ENCODE measurements around the gene TBX5. TPM values are rescaled to one million over a fixed set of nuclear protein-coding genes. Genes with fewer than 3 reads are reported as not detected.

TBX5 gene
- total and polyA plus RNA-seq, 2 donors (not counting 1 experiment from before 2014, with no cell fraction given), result 16.8 to 19.4 TPM

DNA sequence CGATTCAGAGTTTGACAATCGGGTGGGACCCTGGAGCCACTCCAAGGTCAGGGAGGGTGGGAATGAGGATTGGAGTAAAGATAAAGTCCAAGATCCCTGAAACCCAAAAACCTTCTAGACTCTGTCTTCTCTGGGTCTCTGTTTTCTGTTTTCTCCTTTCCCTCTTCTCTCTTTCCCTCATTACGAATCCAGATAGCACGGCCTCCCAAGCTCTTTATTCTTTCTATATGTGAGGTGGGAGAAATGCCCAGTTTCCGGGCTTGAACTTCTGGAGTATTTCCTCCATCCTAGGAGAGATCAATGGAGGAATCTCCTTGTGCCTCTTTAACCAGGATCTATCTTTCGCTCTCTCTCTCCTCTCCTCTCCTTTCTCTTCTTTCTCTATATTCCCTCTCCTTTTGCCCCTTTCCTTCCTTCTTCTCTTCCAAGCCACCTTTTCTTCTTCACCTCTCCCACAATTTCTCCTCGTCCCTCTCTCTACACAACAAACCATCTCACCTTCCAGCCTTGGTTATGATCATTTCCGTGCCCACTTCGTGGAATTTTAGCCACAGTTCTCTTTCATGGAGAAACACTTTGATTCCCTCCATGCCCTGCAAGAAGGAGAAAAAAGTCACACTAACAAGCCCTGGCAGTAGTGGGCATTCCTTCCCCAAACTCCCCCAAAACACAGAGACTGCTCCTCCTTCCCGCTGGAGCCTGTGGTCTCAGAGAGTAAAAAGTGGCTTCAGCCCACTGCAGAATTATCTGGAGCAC lies 4.4 kb downstream of the TBX5 start:
- no peaks in the 10 kb centered on the region for H4K20me1 ChIP-seq (ENCODE audit: control insufficient read depth, extremely low read depth, insufficient read depth, low read length)
- peaks cover 9% of the 10 kb centered on the region for H3K36me3 ChIP-seq (ENCODE audit: control insufficient read depth, insufficient read depth, low read length)
- H3K27ac ChIP-seq (ENCODE audit: insufficient read depth, low read length), result peak overlapping the region; percentile 90
- peak in 1 of 2 donors; percentile 80 for DNase-seq (ENCODE audit: low read depth in 2 of 2)
- H3K27me3 ChIP-seq (ENCODE audit: control insufficient read depth, insufficient read depth, low read length), result no peaks in the 10 kb centered on the region
- peak overlapping the region; percentile 38 to 86 (median 73) for H3K4me3 ChIP-seq (replicated peaks in 1 of 4; ENCODE audit: control extremely low read depth in 1 of 4, insufficient read depth in 1 of 4, low read depth in 3 of 4, low read length in 4 of 4)
- TF ChIP-seq, protein P1, sequence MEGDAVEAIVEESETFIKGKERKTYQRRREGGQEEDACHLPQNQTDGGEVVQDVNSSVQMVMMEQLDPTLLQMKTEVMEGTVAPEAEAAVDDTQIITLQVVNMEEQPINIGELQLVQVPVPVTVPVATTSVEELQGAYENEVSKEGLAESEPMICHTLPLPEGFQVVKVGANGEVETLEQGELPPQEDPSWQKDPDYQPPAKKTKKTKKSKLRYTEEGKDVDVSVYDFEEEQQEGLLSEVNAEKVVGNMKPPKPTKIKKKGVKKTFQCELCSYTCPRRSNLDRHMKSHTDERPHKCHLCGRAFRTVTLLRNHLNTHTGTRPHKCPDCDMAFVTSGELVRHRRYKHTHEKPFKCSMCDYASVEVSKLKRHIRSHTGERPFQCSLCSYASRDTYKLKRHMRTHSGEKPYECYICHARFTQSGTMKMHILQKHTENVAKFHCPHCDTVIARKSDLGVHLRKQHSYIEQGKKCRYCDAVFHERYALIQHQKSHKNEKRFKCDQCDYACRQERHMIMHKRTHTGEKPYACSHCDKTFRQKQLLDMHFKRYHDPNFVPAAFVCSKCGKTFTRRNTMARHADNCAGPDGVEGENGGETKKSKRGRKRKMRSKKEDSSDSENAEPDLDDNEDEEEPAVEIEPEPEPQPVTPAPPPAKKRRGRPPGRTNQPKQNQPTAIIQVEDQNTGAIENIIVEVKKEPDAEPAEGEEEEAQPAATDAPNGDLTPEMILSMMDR (conservative IDR thresholded peaks at IDR 0.05 in 1 of 2, IDR thresholded peaks at IDR 0.05 in 1 of 2; ENCODE audit: low read depth in 1 of 2, low read length in 2 of 2), result no peak
- TF ChIP-seq EZH2 (IDR thresholded peaks at IDR 0.05; ENCODE audit: low read length, missing control alignments), result no peak
- peak overlapping the region; percentile 96 for H3K4me2 ChIP-seq (ENCODE audit: extremely low read depth, insufficient read depth, low read length)
- peaks cover 98% of the 10 kb centered on the region for H3K79me2 ChIP-seq (ENCODE audit: control insufficient read depth, insufficient read depth, low read length)
- H2AFZ ChIP-seq (ENCODE audit: low read length), result no peak overlapping the region
- H3K9ac ChIP-seq (ENCODE audit: insufficient read depth, low read length), result peak overlapping the region; percentile 24
- H3K4me1 ChIP-seq (ENCODE audit: control insufficient read depth, extremely low read depth, insufficient read depth, low read length), result peaks cover 19% of the 10 kb centered on the region
- no peaks in the 10 kb centered on the region for H3K9me3 ChIP-seq (ENCODE audit: control insufficient read depth, insufficient read depth, low read depth, low read length)

DNA sequence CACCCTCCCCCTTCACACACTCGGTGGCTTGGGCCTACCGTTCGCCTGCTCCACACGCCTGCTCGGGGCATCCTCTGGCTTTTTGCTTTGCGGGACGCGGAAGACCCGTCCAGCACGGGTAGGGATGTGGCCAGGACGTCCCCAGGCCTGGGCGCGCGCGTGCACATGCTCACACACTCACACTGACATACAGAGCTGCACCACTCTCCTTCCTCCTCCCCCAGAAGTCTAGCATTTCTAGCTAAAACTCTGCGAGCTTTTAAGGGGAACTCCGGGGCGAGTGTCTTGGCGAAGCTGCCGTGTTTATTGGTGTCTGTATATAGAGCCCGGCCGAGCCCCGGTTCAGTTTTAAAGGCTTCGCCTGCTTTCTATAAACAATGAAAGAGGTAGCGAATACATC lies 5.0 kb downstream of the TBX5 start:
- Histone ChIP-seq H3K9ac (ENCODE audit: insufficient read depth, low read length) (peak overlapping the region; percentile 70), H4K20me1 (ENCODE audit: control insufficient read depth, extremely low read depth, insufficient read depth, low read length) (no peaks in the 10 kb centered on the region), H3K27ac (ENCODE audit: insufficient read depth, low read length) (peak overlapping the region; percentile 90), H3K27me3 (ENCODE audit: control insufficient read depth, insufficient read depth, low read length) (no peaks in the 10 kb centered on the region), H3K79me2 (ENCODE audit: control insufficient read depth, insufficient read depth, low read length) (peaks cover 97% of the 10 kb centered on the region), H3K36me3 (ENCODE audit: control insufficient read depth, insufficient read depth, low read length) (peaks cover 9% of the 10 kb centered on the region), H3K4me2 (ENCODE audit: extremely low read depth, insufficient read depth, low read length) (peak overlapping the region; percentile 96), H3K4me3 (replicated peaks in 1 of 4; ENCODE audit: control extremely low read depth in 1 of 4, insufficient read depth in 1 of 4, low read depth in 3 of 4, low read length in 4 of 4) (peak overlapping the region; percentile 50 to 86 (median 73)), H3K9me3 (ENCODE audit: control insufficient read depth, insufficient read depth, low read depth, low read length) (no peaks in the 10 kb centered on the region), H3K4me1 (ENCODE audit: control insufficient read depth, extremely low read depth, insufficient read depth, low read length) (peaks cover 20% of the 10 kb centered on the region), H2AFZ (ENCODE audit: low read length) (no peak overlapping the region)
- DNase-seq (ENCODE audit: low read depth in 2 of 2), result peak in 1 of 2 donors; percentile 94
- TF ChIP-seq EZH2 (IDR thresholded peaks at IDR 0.05; ENCODE audit: low read length, missing control alignments), result no peak
- TF ChIP-seq, protein P1 (conservative IDR thresholded peaks at IDR 0.05 in 1 of 2, IDR thresholded peaks at IDR 0.05 in 1 of 2; ENCODE audit: low read depth in 1 of 2, low read length in 2 of 2), result no peak

DNA sequence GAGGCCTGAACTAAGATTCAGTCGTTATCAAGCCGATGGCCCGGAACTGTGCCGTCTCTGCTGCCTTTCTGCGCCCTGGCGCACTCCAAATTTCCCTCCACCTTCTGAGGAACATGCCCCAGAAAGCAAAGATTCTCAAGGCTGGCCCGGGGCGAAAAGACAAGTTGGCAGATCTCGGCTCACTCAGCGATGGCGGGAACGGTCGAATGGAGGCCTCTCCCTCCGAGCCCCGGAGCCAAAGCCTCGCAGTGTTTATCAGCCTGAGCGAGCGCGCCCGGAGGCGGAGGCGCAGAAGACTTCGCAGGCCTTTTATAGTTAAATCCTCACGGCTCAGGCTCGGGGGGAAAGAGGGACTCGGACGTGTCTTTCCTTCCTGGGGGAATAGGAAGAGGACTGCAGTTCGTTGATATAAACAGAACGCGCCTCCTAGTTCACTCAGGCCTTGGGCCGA lies 5.6 kb downstream of the TBX5 start:
- no peak for TF ChIP-seq EZH2 (IDR thresholded peaks at IDR 0.05; ENCODE audit: low read length, missing control alignments)
- TF ChIP-seq, protein P1 (conservative IDR thresholded peaks at IDR 0.05 in 1 of 2, IDR thresholded peaks at IDR 0.05 in 1 of 2; ENCODE audit: low read depth in 1 of 2, low read length in 2 of 2), result no peak
- no peaks in the 10 kb centered on the region for H4K20me1 ChIP-seq (ENCODE audit: control insufficient read depth, extremely low read depth, insufficient read depth, low read length)
- no peaks in the 10 kb centered on the region for H3K27me3 ChIP-seq (ENCODE audit: control insufficient read depth, insufficient read depth, low read length)
- peak overlapping the region; percentile 90 for H3K27ac ChIP-seq (ENCODE audit: insufficient read depth, low read length)
- peaks cover 10% of the 10 kb centered on the region for H3K36me3 ChIP-seq (ENCODE audit: control insufficient read depth, insufficient read depth, low read length)
- H3K4me3 ChIP-seq (replicated peaks in 1 of 4; ENCODE audit: control extremely low read depth in 1 of 4, insufficient read depth in 1 of 4, low read depth in 3 of 4, low read length in 4 of 4), result peak overlapping the region; percentile 34 to 86 (median 63)
- no peak overlapping the region for H2AFZ ChIP-seq (ENCODE audit: low read length)
- no peaks in the 10 kb centered on the region for H3K9me3 ChIP-seq (ENCODE audit: control insufficient read depth, insufficient read depth, low read depth, low read length)
- H3K9ac ChIP-seq (ENCODE audit: insufficient read depth, low read length), result peak overlapping the region; percentile 70
- H3K4me2 ChIP-seq (ENCODE audit: extremely low read depth, insufficient read depth, low read length), result peak overlapping the region; percentile 93
- DNase-seq (ENCODE audit: low read depth in 2 of 2), result no peak
- H3K79me2 ChIP-seq (ENCODE audit: control insufficient read depth, insufficient read depth, low read length), result peaks cover 97% of the 10 kb centered on the region
- peaks cover 23% of the 10 kb centered on the region for H3K4me1 ChIP-seq (ENCODE audit: control insufficient read depth, extremely low read depth, insufficient read depth, low read length)
